GM20000 (cell line): ENCODE results near the gene CTCF.

Experiments used
- DNase-seq: peaks from one replicate; pipeline ENCODE4 v3.0.0; 2012; ENCODE audit warnings: low spot score
- CTCF ChIP-seq: IDR thresholded peaks from 2 replicates; pipeline ENCODE4 v1.5.1; 2012; ENCODE audit warnings: mild to moderate bottlenecking, control low read depth; ENCODE audit errors: extremely low read depth, missing control alignments

Gene CTCF

DNA sequence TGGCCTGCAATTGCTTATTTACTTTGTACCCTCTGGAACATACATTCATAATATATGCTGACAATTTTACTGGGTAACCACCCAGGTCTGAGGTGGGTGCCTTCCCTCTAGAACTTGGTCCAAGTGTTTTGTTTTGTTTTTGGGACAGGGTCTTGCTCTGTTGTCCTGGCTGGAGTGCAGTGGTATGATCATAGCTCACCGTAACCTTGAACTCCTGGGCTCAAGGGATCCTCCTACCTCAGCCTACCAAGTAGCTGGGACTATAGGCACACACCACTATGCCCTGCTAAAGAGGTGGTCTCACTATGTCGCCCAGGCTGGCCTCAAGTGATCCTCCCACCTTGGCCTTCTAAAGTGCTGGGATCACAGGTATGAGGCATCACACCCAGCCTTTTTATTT is 11.2 kb upstream of the CTCF start:
- no peak for DNase-seq
- TF ChIP-seq CTCF: no peak

DNA sequence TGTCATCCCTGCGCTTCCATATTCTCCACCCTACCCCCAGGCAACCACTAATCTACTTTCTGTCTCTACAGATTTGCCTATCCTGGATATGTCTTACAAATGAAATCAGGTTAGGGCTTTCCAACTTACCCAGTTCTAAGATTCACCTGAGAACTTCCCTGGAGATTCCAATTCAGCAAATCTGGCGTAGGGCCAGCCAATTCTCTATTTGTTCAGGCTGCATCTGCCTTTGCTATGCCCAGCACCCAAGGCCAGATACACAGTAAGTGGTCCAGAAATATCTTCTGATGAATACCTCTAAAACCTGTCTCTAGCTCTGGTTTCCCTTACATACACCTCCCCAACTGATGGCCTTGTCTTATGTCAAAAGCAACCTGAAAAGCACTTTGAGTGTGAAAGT is 10.4 kb upstream of the CTCF start:
- no peak for DNase-seq
- no peak for TF ChIP-seq CTCF

- no peak for DNase-seq
- TF ChIP-seq CTCF: no peak
Observed at GRCh38 chr16:67552476-67552875, 9.8 kb upstream of the CTCF start.

DNA sequence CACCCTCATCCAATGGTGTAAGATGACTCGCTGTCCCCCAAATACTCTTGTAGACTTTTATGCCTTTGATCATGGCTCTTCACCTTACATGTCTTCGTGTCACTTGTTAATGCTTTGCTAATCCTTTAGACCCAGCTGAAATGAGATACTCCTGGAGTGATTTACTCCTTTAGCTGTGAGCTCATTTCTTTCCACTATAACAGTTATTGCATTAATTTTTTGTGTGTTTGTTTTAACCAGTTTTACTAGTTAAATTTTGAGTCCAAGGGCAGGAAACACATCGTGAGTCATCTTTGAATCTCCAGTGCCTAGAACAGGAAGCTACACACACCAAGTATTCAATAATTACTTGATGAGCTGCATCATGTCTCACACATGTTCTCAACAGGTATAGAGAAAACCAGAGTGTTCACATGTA is 6.5 kb upstream of the CTCF start:
- peak; percentile 23 for DNase-seq

GRCh38 chr16:67558859-67559258 is 3.5 kb upstream of the CTCF start:
- no peak for TF ChIP-seq CTCF
- no peak for DNase-seq

More for the DNA sequence above, 6.5 kb upstream of the CTCF start:
- TF ChIP-seq CTCF: no peak

- TF ChIP-seq CTCF: no peak
- DNase-seq: no peak
Observed at GRCh38 chr16:67560827-67561342, 1.4 kb upstream of the CTCF start.

DNA sequence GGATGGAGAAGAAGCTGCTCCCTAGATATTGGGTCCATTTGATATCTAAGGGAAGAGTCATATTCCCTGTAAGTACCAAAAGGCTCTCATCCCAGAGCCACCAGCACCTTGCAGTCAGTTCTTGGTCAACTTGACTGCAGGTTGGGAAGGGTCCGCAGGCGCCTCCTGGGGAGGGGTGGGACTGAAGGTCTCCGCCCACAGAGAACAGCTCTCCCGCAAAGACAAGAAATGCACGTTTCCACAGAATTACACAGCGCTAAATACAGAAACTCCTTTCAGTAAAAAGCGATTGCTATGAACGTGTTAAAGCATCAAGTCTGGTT is 864 bp upstream of the CTCF start:
- no peak for DNase-seq
- no peak for TF ChIP-seq CTCF
